GM21367 (cell line): ENCODE measurements around the gene MAP1LC3A.

Experiments
- ATAC-seq: cut with Tn5 transposase; IDR thresholded peaks from one replicate; pipeline ENCODE4 v1.9.1; 2021; ENCODE audit not compliant: unreplicated experiment

The MAP1LC3A gene

DNA sequence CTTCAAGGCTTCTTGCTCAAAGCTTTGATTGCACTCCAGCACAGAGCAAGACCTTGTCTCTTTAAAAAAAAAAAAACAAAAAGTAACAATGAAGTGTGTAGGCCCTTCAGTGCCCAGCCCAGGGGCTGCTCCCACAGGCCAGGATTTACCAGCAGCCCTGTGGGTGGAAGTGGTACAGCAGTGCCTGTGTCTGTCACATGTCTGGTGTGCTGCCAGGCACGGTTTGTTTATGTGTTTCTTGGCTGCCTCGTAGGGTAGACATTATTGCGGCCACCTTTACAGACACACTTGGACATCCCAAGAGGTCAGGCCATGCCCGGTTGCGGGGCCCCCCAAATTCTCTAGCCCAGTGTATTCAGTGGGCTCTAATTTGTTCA lies 29.6 kb upstream of the MAP1LC3A start:
- ATAC-seq: no peak

GRCh38 chr20:34529742-34530141 lies 28.8 kb upstream of the MAP1LC3A start:
- ATAC-seq: no peak

GRCh38 chr20:34530342-34530741 lies 28.2 kb upstream of the MAP1LC3A start:
- no peak for ATAC-seq

DNA sequence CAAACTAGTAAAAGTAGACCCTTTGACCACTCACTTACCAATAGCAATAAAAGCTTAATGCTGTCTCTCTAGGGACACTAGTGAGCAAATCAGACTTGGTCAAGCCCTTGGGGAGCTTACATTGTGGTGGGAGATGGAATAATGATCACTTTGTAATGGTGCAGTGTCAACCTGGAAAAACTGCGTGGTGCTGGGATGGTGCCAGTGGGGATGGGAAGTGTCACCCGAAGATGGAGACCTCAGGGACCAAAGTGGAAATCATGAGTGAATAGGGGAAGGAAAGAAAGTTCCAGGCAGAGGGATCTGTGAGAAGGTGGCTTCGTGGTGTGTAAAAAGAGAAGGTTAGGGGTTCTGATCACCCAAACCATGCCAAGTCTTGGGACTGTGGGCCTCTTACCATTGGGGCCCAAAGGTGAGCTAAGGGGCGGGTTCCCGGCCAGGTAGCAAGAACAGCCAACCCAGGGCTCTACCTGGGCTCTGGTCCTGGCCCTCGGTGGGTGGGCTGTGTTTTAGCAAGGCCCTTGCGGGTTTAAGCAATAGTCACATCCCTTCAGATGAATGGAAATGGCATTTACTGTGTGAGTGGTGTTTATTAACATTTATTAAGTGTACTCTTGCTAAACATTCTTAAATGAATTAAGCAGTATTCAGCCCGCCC lies 26.8 kb upstream of the MAP1LC3A start:
- ATAC-seq: no peak

GRCh38 chr20:34532320-34532719 lies 26.2 kb upstream of the MAP1LC3A start:
- no peak for ATAC-seq

- no peak for ATAC-seq
These were observed 25.8 kb upstream of the MAP1LC3A start for GRCh38 chr20:34532756-34533155.

- ATAC-seq: no peak
These were observed 23.9 kb upstream of the MAP1LC3A start for GRCh38 chr20:34534391-34535165.

DNA sequence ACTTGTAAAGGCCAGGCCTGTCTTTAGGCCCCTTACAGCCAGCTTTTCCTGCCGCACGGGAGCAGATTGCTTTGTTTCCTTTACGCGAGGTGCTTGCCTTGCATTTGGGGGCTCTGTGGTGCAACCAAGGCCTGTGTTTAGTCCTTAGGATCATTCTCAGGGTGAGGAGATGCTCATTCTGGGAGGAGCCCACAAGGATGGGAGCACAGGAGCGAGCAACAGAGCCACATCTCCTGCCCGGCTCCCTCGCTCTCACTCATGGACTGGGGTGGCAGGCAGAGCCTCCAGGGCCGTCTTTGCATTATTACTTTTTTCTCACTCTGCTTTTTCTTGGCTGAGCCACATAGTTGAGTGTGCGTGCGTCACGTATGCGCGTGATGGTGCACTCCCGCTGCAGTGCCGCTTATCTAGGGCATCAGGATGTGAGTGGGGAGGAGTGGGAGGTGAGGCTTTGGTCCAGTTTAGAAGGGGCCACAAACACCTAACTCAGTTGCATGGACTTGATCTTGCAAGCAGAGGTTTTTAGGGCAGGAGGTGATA lies 23.1 kb upstream of the MAP1LC3A start:
- ATAC-seq: no peak

DNA sequence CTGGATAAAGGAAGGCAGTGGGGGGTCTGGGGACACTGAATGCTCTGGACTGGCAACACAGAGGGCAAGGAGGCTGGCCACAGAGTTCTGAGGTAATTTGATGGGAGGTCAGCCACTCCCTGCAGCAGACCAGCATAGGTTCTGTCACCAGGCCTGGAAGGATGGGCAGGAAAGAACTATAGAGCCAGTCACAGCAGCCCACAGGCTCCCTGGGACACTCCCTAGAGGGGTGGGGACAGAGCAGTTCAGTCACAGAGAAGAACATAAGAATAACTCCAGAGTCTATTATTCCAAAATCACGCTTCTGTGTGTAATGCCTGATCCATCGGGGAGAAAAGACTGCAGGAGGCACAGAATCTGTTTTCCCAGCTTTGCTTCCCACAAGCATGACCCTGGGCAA lies 22.7 kb upstream of the MAP1LC3A start:
- ATAC-seq: no peak

DNA sequence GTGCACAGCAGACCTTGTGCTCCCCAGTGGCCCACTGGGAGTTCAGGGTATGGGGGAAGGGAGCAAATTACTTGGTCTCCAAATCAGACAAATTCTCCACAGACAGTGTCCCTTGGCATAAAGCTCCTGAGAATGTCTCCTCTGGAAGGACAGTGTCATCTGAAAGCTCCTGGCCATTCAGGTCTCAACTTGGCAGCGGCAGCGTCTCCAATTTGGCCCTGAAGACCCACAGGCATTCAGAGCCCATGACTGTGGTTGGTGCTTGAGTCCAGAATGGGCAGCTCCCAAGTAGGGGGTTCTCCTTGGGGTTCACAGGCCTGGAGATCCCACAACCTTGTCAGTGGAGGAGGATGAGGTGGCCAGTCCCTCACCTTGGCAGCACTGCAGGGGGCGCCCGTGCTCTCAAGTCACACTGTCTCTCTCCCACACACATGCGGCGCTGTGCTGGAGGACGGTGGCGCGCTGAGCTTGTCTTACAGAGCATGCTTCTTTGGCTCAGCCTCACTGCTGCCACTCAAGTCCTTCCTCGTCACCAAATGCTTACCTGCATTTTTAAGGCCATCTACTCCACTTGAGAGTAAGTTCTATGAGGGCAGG lies 21.6 kb upstream of the MAP1LC3A start:
- ATAC-seq: no peak

DNA sequence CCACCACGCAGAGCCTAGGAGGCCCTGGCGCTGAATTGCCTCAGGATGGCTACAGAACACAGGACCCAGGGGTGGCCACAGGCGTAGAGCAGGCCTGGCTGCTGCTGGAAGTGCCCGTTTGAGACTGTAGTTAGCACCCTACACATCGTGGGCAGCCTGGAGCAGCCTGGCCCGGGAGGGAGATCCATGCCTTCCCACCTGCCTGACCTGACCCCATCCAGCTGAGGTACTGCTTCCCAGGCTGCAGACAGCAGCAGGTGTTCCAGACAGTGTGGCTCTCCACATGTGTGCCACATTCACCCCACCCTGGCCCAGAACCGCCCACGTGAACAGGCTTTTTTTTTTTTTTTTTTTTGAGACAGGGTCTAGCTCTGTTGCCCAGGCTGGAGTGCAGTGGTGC lies 20.9 kb upstream of the MAP1LC3A start:
- no peak for ATAC-seq

DNA sequence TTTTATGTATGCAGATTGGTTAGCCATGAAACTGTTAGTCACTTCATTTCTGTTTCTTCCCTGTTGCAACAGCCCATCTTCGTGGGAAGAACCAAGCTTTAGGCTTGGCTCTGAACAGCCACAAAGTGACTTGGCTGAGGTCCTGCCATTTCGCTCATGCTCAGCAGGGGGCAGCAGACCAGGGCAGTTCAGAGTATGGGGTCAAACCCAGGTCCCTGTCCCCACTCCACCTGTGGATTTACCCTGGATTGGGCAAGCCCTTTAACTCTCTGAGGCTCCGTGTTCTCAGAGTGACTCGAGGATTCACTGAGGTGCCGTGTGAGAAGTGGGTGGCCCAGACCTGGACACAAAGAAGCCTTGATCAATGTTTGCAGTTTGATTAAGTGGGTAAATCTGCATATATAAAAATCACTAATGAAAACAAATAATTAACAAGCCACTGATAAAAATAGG lies 19.8 kb upstream of the MAP1LC3A start:
- ATAC-seq: no peak

DNA sequence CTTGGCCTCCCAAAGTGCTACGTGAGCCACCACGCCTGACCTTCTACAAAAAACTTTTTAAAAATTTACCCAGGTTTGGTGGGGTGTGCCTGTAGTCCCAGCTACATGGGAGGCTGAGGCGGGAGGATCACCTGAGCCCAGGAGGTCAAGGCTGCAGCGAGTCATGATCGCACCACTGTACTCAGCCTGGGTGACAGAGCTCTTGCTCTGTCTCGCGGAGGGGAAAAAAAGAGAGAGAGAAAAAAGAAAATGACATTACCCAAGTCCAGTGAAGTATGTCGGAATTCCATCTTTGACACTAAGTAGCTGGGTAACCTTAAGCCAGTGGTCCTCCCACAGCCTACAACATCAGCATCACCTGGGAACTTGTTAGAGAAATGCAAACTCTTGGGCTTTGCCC lies 18.8 kb upstream of the MAP1LC3A start:
- no peak for ATAC-seq

GRCh38 chr20:34540596-34541263 lies 17.8 kb upstream of the MAP1LC3A start:
- no peak for ATAC-seq

DNA sequence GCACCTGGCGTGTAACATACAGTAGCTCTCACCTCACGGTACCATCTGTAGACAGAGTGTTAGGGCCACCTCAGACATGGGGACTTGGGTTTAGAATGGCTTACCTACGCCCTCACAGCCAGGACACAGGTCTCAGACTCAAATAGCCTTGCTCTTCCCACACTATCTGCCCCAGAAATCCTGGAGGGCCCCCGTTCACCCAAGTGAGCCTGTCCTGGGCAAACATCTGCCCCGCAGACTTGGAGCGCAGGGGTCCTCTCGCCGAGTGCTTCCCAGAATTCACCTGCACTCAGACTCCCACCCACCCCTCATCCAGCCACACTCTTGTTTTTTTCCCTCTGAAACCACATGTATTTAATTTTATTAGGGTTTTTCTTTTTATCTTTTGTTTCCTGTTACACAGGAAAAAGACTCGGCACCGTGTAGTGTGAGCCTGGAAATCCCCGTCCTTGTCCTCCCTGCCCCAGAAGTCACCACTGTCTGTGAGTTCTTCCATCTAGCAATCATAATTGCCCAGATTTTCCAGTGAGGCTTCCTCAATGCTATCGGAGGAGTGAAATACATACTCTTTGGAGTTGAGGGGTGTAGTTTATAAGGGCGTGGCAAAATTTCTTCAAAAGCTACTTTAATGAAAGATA lies 17.1 kb upstream of the MAP1LC3A start:
- no peak for ATAC-seq

DNA sequence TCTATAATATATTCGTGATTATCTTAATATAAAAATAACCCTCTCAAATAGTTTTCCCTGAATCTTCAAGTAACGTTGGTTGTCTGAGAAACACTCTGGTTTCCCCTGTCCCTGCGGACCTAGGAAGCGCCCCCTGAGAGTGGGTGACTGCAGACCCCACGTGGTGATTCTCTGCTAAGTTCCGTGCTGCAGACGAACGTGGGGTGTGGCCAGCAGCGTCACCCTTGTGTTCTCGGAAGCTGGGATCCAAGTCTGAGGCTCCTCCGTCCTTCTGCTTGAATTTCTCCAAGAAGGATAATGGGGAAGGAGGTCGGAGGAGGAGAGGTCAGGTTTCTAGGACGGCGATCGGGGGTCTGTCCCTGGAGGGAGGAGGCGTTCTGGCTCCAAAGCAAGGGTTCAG lies 16.6 kb upstream of the MAP1LC3A start:
- ATAC-seq: no peak

DNA sequence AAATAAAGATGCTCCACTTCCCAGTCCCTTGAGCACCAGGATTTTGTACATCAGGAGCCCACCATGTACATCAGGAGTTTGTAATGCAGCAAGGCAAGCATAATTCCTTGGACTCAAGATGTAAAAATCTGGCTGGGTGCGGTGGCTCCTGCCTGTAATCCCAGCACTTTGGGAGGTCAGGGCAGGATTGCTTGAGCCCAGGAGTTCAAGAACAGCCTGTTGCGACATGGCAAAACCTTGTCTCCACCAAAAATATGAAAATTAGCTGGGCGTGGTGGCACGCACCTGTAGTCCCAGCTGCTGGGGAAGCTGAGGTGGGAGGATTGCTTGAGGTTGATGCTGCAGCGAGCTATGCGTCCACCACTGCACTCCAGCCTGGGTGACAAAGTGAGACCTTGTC lies 16.1 kb upstream of the MAP1LC3A start:
- no peak for ATAC-seq

DNA sequence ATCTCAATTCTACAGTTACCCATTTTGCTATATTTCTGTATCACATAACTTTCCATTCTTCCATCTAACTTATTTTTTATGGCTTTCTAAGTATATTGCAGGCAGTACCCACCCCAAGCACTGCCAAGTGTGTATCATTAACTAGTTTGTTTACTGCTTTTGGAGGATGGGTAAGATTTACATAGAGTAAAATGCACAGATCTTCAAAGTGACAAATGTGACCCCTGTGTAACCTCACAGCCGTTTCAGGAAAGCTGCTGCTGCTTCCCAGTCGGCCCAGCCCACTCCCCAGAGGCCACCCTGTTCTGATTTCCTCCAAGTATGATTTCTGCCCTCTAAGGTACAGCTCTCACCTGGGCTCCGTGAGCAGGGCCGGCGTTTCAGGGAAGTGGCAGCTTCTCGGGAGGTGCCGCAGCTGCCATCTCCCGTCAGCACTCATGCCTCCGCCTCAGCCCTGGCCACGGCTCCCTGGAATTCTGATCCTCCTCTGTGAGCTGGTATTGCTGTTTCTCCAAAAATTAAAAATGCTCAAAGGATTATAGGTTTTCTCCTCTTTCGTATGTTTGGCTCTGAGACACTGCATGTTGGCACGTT lies 15.0 kb upstream of the MAP1LC3A start:
- ATAC-seq: no peak

- ATAC-seq: no peak
These were observed 14.3 kb upstream of the MAP1LC3A start for GRCh38 chr20:34544109-34544796.

GRCh38 chr20:34546751-34547181 lies 11.8 kb upstream of the MAP1LC3A start:
- ATAC-seq: no peak
